ENCODE measurements around the gene SERTAD1. TPM values are rescaled to one million over a fixed set of nuclear protein-coding genes. Genes with fewer than 3 reads are reported as not detected.
"Not testable (repeated sequence)": the region's sequence is repeated elsewhere in the genome, so short reads cannot be mapped to it uniquely, and the experiment has no call there.

SERTAD1 gene
- polyA plus RNA-seq, 3 donors, result 6.4 to 9.7 (median 7.0) TPM

DNA sequence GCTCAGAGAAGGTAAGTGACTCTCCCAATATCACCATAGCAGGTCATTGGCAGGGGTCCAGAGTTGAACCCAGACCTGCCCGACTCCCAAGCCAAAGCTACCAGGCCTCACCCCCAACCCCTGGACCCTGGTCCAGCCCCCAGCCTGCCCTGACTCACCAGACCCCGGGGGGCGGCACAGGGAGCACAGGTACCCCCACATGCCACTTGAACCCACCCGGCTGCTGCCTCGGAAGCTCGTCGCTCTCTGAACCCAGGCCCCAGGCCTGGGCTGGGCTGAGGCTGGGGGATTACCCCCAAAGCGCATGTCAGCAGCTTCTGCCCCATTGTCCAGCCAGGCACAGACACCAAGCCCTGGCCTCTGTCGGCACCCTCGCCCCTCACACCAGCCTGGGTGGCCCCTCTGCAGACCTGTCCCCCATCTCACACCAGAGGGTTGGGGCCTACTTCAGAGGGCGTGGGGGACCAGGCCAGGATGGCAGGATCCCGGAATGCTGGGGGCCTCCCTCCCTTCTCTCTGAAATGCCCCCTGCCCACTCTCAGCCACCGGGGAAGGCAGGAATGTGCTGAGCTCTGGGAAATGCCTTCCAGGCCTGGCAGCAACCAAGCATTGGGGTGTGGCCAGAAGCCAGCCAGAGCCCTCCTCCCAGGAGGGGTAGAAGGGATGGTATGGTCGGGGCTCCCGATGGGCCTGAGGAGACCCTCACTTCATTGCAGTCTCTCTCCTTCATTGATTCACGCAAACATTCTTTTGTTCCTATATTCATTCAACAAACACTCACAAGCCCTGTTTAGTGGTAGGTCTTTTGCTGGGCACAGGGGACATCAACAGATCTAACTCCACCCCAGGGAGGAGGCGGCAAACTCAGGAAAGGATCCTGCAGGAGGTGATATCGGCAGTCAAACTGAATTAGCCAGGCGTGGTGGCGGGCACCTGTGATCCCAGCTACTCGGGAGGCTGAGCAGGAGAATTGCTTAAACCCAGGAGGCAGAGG lies 11.0 kb downstream of the SERTAD1 start:
- DNase-seq (ENCODE audit: extremely low read depth in 1 of 11, low read depth in 9 of 11, low spot score in 4 of 11), result no peak

DNA sequence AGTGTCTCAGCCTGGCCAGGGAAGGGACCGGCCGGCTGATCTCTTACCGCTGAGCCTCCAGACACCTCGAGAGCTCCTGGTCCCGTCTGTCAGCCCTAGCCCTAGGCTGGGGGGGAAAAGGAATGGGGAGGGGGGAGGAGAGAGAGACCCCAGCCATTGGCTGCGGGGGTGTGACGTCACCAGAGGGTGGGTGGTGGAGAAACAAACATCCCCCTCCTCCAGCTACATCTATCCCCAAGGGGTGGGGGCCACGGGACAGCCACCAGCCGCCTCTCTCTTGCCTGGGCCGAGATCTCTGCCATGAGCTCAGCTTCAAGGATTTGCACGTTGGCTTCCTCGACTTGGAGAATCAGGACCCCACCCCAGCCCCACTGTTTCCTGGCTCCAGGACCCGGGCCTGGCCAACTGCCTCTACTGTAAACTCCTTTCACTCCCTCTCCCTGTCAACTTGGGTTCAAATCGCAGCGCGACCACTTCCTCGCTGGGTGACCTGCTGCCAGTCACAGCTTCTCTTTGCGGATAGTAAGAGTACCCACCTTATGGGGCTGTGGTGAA lies 12.4 kb downstream of the SERTAD1 start, which contains the start of gene PRX:
Gene PRX, minus strand, starts transcription at position 88 of the 555 bp plus-strand sequence. CDS start 5,446 bp downstream, outside the sequence.
- DNase-seq (ENCODE audit: extremely low read depth in 1 of 11, low read depth in 9 of 11, low spot score in 4 of 11), result no peak

DNA sequence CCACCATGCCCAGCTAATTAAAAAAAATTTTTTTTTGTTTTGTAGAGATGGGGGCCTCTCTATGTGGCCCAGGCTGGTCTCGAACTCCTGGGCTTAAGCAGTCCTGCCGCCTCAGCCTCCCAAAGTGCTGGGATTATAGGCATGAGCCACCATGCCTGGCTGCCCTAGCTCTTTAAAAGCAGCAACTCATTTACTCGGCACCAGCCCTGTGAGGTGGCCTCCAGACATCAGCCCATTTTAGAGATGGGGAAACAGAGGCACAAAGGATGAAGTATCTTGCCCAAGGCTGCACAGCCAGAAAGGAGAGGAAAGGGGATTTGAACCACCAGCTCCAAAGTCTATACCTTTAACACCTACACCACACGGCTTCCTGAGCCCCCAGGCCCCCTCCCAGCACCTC lies 12.9 kb downstream of the SERTAD1 start:
- DNase-seq (ENCODE audit: extremely low read depth in 1 of 11, low read depth in 9 of 11, low spot score in 4 of 11), result no peak

GRCh38 chr19:40411958-40412499 lies 13.8 kb downstream of the SERTAD1 start:
- DNase-seq (ENCODE audit: extremely low read depth in 1 of 11, low read depth in 9 of 11, low spot score in 4 of 11), result no peak

GRCh38 chr19:40411125-40411842 lies 14.5 kb downstream of the SERTAD1 start:
- DNase-seq (ENCODE audit: extremely low read depth in 1 of 11, low read depth in 9 of 11, low spot score in 4 of 11), result no peak

DNA sequence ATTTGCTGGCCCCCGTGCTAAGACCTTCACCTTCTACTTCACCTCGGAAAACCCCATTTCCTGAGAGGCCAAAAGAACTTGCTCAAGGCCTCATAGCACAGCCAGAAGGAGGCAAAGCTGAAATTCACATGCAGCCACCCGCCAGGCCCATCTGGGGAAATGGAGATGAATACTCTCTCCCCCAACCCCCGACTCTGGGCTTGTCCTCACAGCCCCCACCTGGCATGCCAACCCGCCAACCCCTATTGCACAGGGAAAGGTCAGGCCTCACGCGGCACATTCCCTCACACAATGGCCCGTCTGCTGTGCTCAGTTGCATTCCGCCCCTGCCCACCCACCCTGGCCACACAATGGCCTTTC lies 15.8 kb downstream of the SERTAD1 start:
- no peak for DNase-seq (ENCODE audit: extremely low read depth in 1 of 11, low read depth in 9 of 11, low spot score in 4 of 11)

GRCh38 chr19:40408598-40408925 lies 17.2 kb downstream of the SERTAD1 start:
- DNase-seq (ENCODE audit: extremely low read depth in 1 of 11, low read depth in 9 of 11, low spot score in 4 of 11), result not testable (repeated sequence)

DNA sequence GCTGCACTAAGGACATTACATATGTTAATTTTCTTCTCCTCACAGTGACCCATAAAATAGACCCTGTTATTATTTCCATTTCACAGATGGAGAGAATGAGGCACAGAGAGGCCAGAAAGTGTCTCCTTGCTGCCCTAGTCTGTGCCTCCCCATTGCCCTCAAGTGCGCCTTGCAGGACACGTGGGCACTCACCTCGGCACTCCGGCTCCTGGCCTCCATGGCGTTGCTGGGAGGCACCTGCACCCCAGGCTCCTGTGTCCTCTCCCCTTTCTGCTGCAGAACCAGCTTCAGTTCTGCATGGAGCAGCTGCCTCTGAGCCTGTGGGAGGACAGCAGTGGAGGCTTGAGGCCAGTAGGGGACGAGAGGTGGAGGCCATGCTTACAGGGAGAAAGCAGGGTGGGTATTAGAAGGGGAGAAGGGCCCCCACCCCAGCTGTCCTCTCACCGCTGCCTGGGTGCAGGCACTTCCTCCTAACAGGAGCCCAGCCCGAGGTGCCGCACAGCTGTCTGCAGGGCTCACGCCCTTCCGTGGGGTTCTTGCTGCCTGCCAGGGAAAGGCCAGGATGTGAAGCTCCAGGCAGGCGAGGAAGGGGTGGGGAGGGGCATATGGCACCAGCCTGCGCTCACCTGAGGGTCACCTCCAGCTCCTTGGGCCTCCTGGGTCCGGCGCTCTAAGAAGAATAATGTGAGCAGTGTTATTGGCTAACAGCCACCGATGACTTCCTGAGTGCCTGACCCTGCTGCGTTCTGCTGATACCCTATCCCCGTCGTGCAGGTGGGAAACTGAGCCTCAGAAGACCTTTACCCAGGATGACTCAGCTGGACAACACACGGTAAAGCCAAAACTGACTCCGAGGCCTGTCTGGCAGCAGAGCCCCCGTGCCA lies 17.8 kb downstream of the SERTAD1 start:
- DNase-seq (ENCODE audit: extremely low read depth in 1 of 11, low read depth in 9 of 11, low spot score in 4 of 11), result no peak

DNA sequence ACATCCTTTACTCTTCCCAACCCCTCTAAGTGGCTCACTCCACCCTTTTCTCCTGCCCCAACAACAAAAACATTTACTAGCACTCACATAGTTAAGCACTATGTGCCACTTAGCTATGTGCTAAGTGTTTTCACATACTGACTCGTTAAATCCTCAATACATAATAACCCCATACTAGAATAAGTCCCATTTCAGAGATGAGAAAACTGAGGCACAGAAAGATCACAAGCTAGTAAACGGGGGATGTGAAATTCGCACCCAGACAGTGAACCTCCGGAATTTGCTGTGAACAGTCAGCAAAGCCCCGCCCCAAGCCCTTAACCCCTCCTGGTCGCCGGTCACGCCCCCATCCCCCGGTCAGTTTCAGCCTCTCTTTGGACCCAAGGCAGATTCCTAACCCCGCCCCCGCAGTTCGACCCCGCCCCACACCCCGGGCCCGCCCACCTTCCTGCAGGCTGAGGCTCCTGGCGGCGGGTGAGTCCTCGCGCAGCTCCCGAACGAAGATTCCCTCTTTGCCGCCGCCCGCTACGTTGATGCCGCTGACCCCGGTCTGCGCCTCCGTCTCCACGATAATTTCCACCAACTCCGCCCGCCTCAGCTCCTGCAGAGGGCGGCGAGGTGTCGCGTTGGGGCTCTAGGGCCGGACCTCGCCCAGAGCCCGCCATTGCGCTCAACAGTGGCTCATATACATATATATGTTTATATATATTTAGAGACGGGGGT lies 22.4 kb downstream of the SERTAD1 start:
- DNase-seq (ENCODE audit: extremely low read depth in 1 of 11, low read depth in 9 of 11, low spot score in 4 of 11), result peak in 8 of 11 donors; percentile 63 to 86 (median 79)

- no peak for DNase-seq (ENCODE audit: extremely low read depth in 1 of 11, low read depth in 9 of 11, low spot score in 4 of 11)
These were observed 25.2 kb downstream of the SERTAD1 start for GRCh38 chr19:40400559-40400958.

GRCh38 chr19:40398417-40399131 lies 27.2 kb downstream of the SERTAD1 start:
- peak in 3 of 11 donors; percentile 41 to 55 (median 50) for DNase-seq (ENCODE audit: extremely low read depth in 1 of 11, low read depth in 9 of 11, low spot score in 4 of 11)

- no peak for DNase-seq (ENCODE audit: extremely low read depth in 1 of 11, low read depth in 9 of 11, low spot score in 4 of 11)
These were observed 28.3 kb downstream of the SERTAD1 start for GRCh38 chr19:40397568-40397906.

DNA sequence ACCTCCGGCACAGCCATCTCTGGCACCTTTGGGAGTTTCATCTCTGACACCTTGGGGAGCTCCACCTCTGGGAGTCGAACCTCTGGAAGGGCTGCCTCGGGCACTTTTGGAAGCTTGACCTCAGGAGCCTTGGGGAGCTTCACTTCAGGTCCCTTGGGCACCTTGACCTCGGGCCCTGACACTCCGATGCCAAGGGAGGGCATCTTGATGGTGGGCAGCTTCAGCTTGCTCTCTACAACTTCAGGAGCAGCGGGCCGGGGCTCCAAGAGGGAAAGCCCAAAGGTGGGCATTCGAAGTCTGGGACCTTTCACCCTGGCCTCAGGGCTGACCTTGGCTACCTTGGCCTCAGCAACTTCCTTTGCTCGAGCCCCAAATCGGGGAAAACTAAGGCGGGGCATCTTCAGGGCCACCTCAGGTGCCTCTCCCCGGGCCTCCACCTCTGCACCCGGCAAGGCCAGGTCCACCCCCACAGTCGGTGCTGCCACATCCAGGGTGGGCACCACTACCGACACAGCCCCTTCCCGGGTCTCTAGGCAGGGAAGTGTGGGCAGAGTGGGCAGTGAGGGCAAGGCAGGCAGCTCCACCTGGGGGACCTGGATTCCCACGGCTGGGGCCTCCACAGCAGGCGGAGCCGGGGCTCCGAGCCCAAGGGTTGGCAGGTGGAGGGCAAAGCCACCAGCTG lies 28.8 kb downstream of the SERTAD1 start:
- DNase-seq (ENCODE audit: extremely low read depth in 1 of 11, low read depth in 9 of 11, low spot score in 4 of 11), result no peak

DNA sequence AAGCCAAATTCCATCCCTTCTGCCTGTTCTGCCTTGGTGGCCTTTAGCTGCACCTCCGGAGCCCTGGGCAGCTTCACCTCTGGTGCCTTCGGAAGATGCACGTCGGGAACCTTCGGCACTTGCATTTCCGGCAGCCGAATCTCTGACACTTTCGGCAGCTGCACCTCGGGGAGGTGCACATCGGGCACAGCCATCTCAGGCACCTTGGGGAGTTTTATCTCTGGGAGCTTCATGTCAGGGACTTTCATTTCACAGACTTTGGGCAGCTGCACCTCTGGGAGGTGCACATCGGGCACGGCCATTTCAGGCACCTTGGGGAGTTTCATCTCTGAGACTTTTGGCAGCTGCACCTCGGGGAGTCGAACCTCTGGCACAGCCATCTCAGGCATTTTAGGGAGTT lies 29.8 kb downstream of the SERTAD1 start:
- no peak for DNase-seq (ENCODE audit: extremely low read depth in 1 of 11, low read depth in 9 of 11, low spot score in 4 of 11)

DNA sequence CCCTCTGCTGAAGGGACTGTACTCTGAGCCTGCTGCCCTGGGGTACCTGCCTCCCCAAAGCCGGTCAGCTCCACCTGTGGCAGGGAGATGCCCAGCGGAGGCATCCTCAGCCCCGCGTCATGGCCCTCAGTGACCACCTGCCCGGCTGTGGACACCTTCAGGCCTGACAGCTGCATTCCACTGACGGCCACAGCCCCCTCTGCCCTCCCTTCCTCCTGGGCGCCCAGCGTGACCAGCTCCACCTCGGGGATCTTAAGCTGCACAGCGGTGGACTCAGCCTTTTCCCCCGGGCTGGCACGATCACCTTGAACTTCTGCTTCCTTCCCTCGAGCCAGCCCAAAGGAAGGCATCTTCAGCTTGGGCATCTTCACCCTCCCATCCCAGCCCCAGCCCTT lies 31.0 kb downstream of the SERTAD1 start:
- DNase-seq (ENCODE audit: extremely low read depth in 1 of 11, low read depth in 9 of 11, low spot score in 4 of 11), result no peak

- no peak for DNase-seq (ENCODE audit: extremely low read depth in 1 of 11, low read depth in 9 of 11, low spot score in 4 of 11)
These were observed 31.6 kb downstream of the SERTAD1 start for GRCh38 chr19:40393894-40394815.
